HG02798 (cell line): Measurements from ENCODE around the gene GDPD1.
"Not testable (repeated sequence)": the region's sequence is repeated elsewhere in the genome, so short reads cannot be mapped to it uniquely, and the experiment has no call there.

Experiments used
- ATAC-seq: cut with Tn5 transposase; IDR thresholded peaks from one replicate; pipeline ENCODE4 v1.9.1; 2021; ENCODE audit warnings: mild to moderate bottlenecking; ENCODE audit not compliant: unreplicated experiment, poor library complexity

Gene GDPD1

GRCh38 chr17:59238906-59239305, 18.6 kb downstream of the GDPD1 start:
- no peak for ATAC-seq

DNA sequence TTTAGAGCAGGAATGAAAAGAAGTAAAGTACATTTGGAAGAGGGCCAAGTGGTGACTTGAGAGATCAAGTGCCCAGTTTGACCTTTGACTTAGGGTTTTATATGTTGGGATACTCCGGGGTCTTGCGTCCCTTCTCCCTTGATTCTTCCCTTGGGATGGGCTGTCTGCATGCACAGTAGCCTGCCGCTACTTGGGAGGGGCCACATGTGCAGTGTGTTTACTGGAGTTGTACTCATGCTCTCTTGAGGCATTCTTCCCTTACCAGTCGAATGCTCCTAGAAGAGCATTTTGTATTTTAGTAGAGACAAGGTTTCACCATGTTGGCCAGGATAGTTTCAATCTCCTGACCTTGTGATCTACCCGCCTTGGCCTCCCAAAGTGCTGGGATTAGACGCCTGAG, 23.8 kb downstream of the GDPD1 start:
- ATAC-seq = no peak

GRCh38 chr17:59254742-59255141, 34.4 kb downstream of the GDPD1 start:
- no peak for ATAC-seq

DNA sequence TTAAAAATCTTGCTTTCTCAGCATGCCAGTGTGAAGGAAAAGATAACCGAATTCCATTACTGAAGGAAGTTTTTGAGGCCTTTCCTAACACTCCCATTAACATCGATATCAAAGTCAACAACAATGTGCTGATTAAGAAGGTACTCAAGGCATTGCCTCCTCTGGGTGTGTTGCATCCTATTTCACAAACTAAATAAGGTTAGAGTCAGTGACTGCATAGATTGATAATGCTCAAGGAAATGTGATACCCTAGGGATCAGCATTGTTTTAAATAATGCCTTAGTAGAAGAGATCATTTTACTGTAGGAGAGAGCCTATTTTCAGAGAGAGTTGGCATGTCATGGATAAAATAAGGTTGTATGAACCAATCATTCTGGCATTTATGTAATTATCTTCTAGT, 36.8 kb downstream of the GDPD1 start:
- no peak for ATAC-seq

DNA sequence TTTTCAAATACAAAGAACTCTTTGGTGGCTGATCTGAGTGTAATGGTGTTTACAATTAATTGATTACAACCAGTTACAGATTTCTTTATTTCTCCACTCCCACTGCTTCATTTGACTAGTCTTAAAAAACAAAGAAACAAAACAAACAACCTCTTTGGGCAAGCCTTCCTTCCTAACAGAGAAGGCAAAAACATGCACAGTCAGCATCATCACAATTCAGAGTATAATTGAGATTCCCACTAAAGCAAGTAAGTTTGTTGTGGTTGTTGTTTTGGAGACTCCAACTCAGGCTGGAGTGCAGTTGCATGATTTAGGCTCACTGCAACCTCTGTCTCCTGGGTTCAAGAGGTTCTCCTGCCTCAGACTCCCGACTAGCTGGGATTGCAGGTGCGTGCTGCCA, 40.4 kb downstream of the GDPD1 start:
- no peak for ATAC-seq

DNA sequence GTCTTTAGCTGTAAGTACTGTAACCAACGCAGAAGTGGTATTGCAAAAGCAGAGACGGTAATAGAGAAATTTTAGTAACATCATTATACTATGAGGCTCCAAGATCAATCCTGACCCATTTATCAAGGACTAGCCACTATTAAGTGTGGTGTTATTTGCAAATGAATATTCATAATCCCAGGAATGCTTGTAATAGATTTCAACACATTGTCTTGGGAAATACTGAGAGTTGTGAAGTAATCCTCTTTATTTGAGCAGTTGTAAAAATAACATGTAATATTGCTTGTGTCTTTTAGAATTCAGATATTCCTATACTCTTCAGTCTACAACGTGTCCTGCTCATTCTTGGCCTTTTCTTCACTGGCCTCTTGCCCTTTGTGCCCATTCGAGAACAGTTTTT, 46.4 kb downstream of the GDPD1 start:
- ATAC-seq = no peak

DNA sequence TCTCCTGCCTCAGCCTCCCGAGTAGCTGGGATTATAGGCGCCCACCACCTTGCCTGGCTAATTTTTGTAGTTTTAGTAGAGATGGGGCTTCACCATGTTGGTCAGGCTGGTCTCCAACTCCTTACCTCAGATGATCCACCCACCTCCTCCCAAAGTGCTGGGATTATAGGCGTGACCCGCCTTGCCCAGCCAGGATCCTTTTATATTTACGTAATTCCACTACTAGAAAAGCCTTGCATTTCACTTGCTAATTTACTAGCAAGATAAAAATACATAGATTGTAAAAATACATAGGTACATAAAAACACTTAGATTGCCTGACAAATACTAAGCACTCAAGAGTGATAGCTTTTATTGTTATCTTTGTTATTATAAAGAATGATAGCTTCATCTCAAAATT, 47.5 kb downstream of the GDPD1 start:
- ATAC-seq = no peak

GRCh38 chr17:59275618-59276017, 55.3 kb downstream of the GDPD1 start:
- no peak for ATAC-seq

- peak; percentile 61 for ATAC-seq
Observed at GRCh38 chr17:59277031-59277430, 56.7 kb downstream of the GDPD1 start.

GRCh38 chr17:59278406-59278805, 58.1 kb downstream of the GDPD1 start:
- no peak for ATAC-seq

DNA sequence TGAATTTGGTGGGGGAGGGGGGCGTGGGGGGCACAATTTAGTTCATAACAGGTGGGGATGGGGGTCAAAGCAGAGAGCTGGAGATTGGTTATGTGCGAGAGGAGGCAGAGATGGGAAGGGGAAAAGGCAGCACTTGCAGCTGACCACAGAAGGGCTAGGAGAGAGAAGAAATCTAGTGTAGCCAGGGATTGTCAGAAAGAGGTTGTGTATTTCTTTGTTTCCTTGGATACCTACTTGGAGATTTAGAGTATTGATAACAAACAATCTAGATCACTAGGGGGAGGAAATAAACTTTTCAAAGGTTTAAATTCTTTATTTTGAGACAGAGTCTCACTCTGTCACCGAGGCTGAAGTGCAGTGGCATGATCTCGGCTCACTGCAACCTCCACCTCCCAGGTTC, 64.0 kb downstream of the GDPD1 start:
- no peak for ATAC-seq

DNA sequence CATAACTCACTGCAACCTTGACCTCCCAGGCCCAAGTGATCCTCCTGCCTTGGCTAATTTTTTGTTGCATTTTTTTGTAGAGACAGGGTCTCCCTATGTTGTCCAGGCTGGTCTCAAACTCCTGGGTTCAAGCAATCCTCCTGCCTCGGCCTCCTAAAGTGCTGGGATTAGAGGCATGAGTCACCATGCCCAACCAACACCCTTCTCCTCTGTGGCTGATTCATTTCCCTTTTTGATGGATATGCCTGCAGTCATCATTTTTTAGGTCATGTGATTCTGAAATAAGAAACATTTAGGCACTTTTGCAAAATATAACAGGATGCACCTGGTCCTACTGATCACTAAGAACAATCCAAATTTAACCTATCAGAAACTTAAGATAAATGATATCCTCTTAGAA, 67.1 kb downstream of the GDPD1 start:
- no peak for ATAC-seq

DNA sequence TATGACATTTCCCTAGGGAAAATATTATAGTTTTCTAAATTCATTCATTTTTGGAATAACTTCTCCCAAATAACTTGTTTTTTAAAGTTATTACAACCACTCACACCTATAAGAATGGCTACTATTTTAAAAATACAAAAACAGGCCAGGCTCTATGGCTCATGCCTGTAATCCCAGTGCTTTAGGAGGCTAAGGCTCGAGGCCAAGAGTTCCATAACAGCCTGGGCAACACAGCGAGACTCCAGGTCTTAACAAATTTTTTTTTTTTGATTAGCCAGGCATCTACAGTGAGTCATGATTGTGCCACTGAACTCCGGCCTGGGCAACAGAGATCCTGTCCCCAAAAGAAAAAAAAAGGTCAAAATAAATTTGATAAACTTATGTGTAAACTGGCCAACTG, 67.6 kb downstream of the GDPD1 start:
- no peak for ATAC-seq

- ATAC-seq = no peak
Observed at GRCh38 chr17:59289981-59290301, 69.6 kb downstream of the GDPD1 start.

- ATAC-seq = not testable (repeated sequence)
Observed at GRCh38 chr17:59290302-59290998, 70.1 kb downstream of the GDPD1 start.

GRCh38 chr17:59292174-59292523, 71.8 kb downstream of the GDPD1 start:
- no peak for ATAC-seq

- no peak for ATAC-seq
Observed at GRCh38 chr17:59296190-59296589, 75.9 kb downstream of the GDPD1 start.

- ATAC-seq = no peak
Observed at GRCh38 chr17:59298521-59298920, 78.2 kb downstream of the GDPD1 start.

DNA sequence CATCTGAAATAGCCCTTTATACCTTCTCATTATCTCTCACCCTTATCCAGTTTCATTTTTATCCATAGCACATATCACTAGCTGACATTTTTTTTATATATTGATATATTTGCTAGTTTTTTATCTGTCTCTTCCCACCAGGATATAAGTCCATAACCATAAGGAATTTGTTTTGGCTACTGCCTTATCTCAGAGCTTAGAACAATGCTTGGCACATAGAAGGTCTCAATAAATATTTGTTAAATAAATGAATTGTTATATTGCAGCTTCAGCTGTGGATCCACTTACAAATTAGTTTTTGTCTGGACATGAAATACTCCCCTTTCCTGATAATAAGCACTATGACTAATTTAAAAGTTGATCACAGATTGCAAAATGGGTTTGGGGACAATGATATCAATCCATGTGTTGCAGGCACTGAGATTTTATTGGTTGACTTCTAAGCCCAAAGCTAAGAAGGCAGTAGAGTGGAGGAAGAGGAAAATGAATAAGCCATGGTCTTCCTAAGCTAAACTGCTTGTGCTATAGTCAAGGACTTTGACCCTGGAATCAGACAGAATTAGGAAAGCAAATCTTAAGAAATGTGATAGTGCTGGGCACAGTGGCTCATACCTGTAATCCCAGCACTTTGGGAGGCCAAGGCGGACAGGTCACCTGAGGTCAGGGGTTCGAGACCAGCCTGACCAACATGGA, 79.2 kb downstream of the GDPD1 start:
- no peak for ATAC-seq

GRCh38 chr17:59300941-59301340, 80.6 kb downstream of the GDPD1 start:
- no peak for ATAC-seq

DNA sequence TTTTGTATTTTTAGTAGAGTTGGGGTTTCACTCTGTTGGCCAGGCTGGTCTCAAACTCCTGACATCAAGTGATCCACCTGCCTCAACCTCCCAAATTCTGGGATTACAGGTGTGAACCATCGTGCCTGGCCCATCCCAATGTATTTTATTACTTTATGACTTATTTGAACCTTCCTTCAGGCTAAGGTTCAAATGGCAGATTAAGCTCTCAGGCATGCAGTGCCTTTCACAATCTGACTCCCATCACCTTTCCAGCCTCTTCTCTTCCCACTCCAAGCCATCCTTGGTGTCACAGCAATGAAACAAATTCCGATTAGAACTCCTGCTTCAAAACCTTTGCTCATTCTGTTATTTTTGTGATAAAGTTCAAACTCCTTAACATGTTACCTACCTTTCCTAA, 84.5 kb downstream of the GDPD1 start:
- ATAC-seq = no peak

DNA sequence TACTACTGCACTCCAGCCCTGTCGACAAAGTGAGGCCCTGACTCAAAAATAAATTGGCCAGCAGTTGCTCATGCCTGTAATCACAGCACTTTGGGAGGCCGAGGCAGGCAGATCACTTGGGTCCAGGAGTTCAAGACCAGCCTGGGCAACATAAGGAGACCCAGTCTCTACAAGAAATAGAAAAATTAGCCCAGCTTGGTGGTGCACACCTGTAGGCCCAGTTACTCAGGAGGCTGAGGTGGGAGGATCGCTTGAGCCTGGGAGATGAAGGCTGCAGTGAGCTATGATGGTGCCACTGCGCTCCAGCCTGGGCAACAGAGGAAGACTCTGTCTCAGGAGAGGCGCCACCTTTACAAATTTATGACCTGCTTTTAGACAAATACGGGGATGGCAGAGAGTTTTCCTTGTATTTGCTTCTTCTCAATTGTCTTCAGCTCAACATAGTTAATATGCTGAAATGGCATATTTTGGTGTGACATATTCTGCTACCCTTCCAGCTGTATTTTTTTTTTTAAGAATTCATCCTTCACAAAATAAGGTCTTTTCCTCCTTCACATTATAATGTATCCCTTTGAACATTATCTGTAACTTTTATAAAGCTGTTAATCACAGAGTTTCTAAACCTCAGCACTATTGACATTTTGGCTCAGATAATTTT, 90.1 kb downstream of the GDPD1 start:
- ATAC-seq = no peak
